Measurements from ENCODE around the gene CARS1. TPM values are rescaled to one million over a fixed set of nuclear protein-coding genes. Genes with fewer than 3 reads are reported as not detected.
A peak's percentile ranks its signal among the peaks of the same experiment; 100 is the strongest.

The CARS1 gene
- total RNA-seq (58.0 TPM), polyA plus RNA-seq (10 to 100 TPM; 39.6 to 49.3 (median 42.5) TPM)

- peaks cover 0 to 44% (median 29%) of the 10 kb centered on the region in 4 donors for H3K4me1 Mint-ChIP-seq
- H3K9me3 ChIP-seq (ENCODE audit: control insufficient read depth in 2 of 2, low read length in 2 of 2), result no peaks in the 10 kb centered on the region
- ATAC-seq (ENCODE audit: low read depth in 2 of 2) (peak; percentile 96 to 98), DNase-seq (peak; percentile 89 to 95 (median 94))
- peaks cover 11% of the 10 kb centered on the region for H3K36me3 ChIP-seq (ENCODE audit: control insufficient read depth, insufficient read depth, low read length)
- peak within 1 kb of the TSS; percentile 71 to 94 (median 91) for H3K27ac Mint-ChIP-seq
- H3K27ac ChIP-seq (ENCODE audit: insufficient read depth, low read length, poor library complexity, severe bottlenecking), result peak within 1 kb of the TSS; percentile 85
- H3K27me3 ChIP-seq (ENCODE audit: control insufficient read depth, insufficient read depth, low read length), result no peaks in the 10 kb centered on the region
- H3K36me3 Mint-ChIP-seq, result peaks cover 12% of the 10 kb centered on the region
- peaks cover 4% of the 10 kb centered on the region for H3K27me3 Mint-ChIP-seq
- peak within 1 kb of the TSS; percentile 88 to 93 (median 90) for H3K4me3 Mint-ChIP-seq
- H3K9me3 Mint-ChIP-seq, result no peaks in the 10 kb centered on the region
- H3K4me3 ChIP-seq (ENCODE audit: low read depth, low read length), result peak within 1 kb of the TSS; percentile 80
- peaks cover 22% of the 10 kb centered on the region for H3K4me1 ChIP-seq (ENCODE audit: control insufficient read depth, insufficient read depth, low read length, poor library complexity, severe bottlenecking)
Measured at GRCh38 chr11:3057069-3057963, at the start of gene CARS1. TSS of gene CARS1 (minus strand) at chr11:3057423. CDS start at chr11:3057367, 56 bp downstream.

GRCh38 chr11:3105791-3106735 lies 48.8 kb upstream of the CARS1 start:
- Histone ChIP-seq H3K4me3 (ENCODE audit: low read depth, low read length) (no peak overlapping the region), H3K4me1 (ENCODE audit: control insufficient read depth, insufficient read depth, low read length, poor library complexity, severe bottlenecking) (no peaks in the 10 kb centered on the region), H3K9me3 (ENCODE audit: control insufficient read depth in 2 of 2, low read length in 2 of 2) (no peaks in the 10 kb centered on the region), H3K27me3 (ENCODE audit: control insufficient read depth, insufficient read depth, low read length) (no peaks in the 10 kb centered on the region), H3K27ac (ENCODE audit: insufficient read depth, low read length, poor library complexity, severe bottlenecking) (no peak overlapping the region), H3K36me3 (ENCODE audit: control insufficient read depth, insufficient read depth, low read length) (no peaks in the 10 kb centered on the region)
- H3K9me3 Mint-ChIP-seq, result no peaks in the 10 kb centered on the region
- H3K27ac Mint-ChIP-seq, result no peak overlapping the region
- H3K27me3 Mint-ChIP-seq, result peaks cover 5% of the 10 kb centered on the region
- no peak for ATAC-seq (ENCODE audit: low read depth in 2 of 2)
- H3K4me3 Mint-ChIP-seq, result no peak overlapping the region
- peaks cover 0 to 4% (median 0%) of the 10 kb centered on the region in 4 donors for H3K4me1 Mint-ChIP-seq
- DNase-seq, result no peak
- H3K36me3 Mint-ChIP-seq, result no peaks in the 10 kb centered on the region

GRCh38 chr11:3104961-3105790 lies 48.0 kb upstream of the CARS1 start:
- H3K27me3 Mint-ChIP-seq, result peaks cover 5% of the 10 kb centered on the region
- Histone ChIP-seq H3K27me3 (ENCODE audit: control insufficient read depth, insufficient read depth, low read length) (no peaks in the 10 kb centered on the region), H3K27ac (ENCODE audit: insufficient read depth, low read length, poor library complexity, severe bottlenecking) (no peak overlapping the region), H3K9me3 (ENCODE audit: control insufficient read depth in 2 of 2, low read length in 2 of 2) (no peaks in the 10 kb centered on the region), H3K36me3 (ENCODE audit: control insufficient read depth, insufficient read depth, low read length) (no peaks in the 10 kb centered on the region), H3K4me3 (ENCODE audit: low read depth, low read length) (no peak overlapping the region), H3K4me1 (ENCODE audit: control insufficient read depth, insufficient read depth, low read length, poor library complexity, severe bottlenecking) (no peaks in the 10 kb centered on the region)
- no peaks in the 10 kb centered on the region for H3K36me3 Mint-ChIP-seq
- no peak for ATAC-seq (ENCODE audit: low read depth in 2 of 2)
- H3K4me1 Mint-ChIP-seq, result peaks cover 0 to 6% (median 0%) of the 10 kb centered on the region in 4 donors
- DNase-seq, result no peak
- no peak overlapping the region for H3K27ac Mint-ChIP-seq
- H3K9me3 Mint-ChIP-seq, result no peaks in the 10 kb centered on the region
- no peak overlapping the region for H3K4me3 Mint-ChIP-seq

GRCh38 chr11:3104051-3104714 lies 47.0 kb upstream of the CARS1 start:
- H3K9me3 ChIP-seq (ENCODE audit: control insufficient read depth in 2 of 2, low read length in 2 of 2), result no peaks in the 10 kb centered on the region
- DNase-seq (no peak), ATAC-seq (ENCODE audit: low read depth in 2 of 2) (no peak)
- no peaks in the 10 kb centered on the region for H3K9me3 Mint-ChIP-seq
- no peak overlapping the region for H3K4me3 ChIP-seq (ENCODE audit: low read depth, low read length)
- H3K4me1 Mint-ChIP-seq, result peaks cover 0 to 16% (median 1%) of the 10 kb centered on the region in 4 donors
- H3K4me3 Mint-ChIP-seq, result no peak overlapping the region
- H3K36me3 ChIP-seq (ENCODE audit: control insufficient read depth, insufficient read depth, low read length), result no peaks in the 10 kb centered on the region
- H3K27ac Mint-ChIP-seq, result no peak overlapping the region
- no peaks in the 10 kb centered on the region for H3K4me1 ChIP-seq (ENCODE audit: control insufficient read depth, insufficient read depth, low read length, poor library complexity, severe bottlenecking)
- H3K36me3 Mint-ChIP-seq, result no peaks in the 10 kb centered on the region
- H3K27me3 Mint-ChIP-seq, result peaks cover 1% of the 10 kb centered on the region
- H3K27ac ChIP-seq (ENCODE audit: insufficient read depth, low read length, poor library complexity, severe bottlenecking), result no peak overlapping the region
- H3K27me3 ChIP-seq (ENCODE audit: control insufficient read depth, insufficient read depth, low read length), result no peaks in the 10 kb centered on the region

GRCh38 chr11:3103076-3103475 lies 45.9 kb upstream of the CARS1 start:
- Histone ChIP-seq H3K36me3 (ENCODE audit: control insufficient read depth, insufficient read depth, low read length) (no peaks in the 10 kb centered on the region), H3K27ac (ENCODE audit: insufficient read depth, low read length, poor library complexity, severe bottlenecking) (no peak overlapping the region), H3K27me3 (ENCODE audit: control insufficient read depth, insufficient read depth, low read length) (no peaks in the 10 kb centered on the region), H3K9me3 (ENCODE audit: control insufficient read depth in 2 of 2, low read length in 2 of 2) (no peaks in the 10 kb centered on the region), H3K4me3 (ENCODE audit: low read depth, low read length) (no peak overlapping the region), H3K4me1 (ENCODE audit: control insufficient read depth, insufficient read depth, low read length, poor library complexity, severe bottlenecking) (no peaks in the 10 kb centered on the region)
- Mint-ChIP-seq H3K9me3 (no peaks in the 10 kb centered on the region), H3K4me3 (no peak overlapping the region), H3K27ac (no peak overlapping the region), H3K36me3 (no peaks in the 10 kb centered on the region), H3K4me1 (peaks cover 0 to 21% (median 4%) of the 10 kb centered on the region in 4 donors), H3K27me3 (no peaks in the 10 kb centered on the region)
- DNase-seq, result no peak
- ATAC-seq (ENCODE audit: low read depth in 2 of 2), result no peak

- ATAC-seq (ENCODE audit: low read depth in 2 of 2) (no peak), DNase-seq (no peak)
- Mint-ChIP-seq H3K36me3 (no peaks in the 10 kb centered on the region), H3K27me3 (peaks cover under 1% of the 10 kb centered on the region), H3K27ac (no peak overlapping the region), H3K4me3 (no peak overlapping the region), H3K4me1 (peaks cover 0 to 21% (median 5%) of the 10 kb centered on the region in 4 donors), H3K9me3 (no peaks in the 10 kb centered on the region)
- H3K9me3 ChIP-seq (ENCODE audit: control insufficient read depth in 2 of 2, low read length in 2 of 2), result no peaks in the 10 kb centered on the region
- H3K27me3 ChIP-seq (ENCODE audit: control insufficient read depth, insufficient read depth, low read length), result no peaks in the 10 kb centered on the region
- H3K4me3 ChIP-seq (ENCODE audit: low read depth, low read length), result no peak overlapping the region
- no peak overlapping the region for H3K27ac ChIP-seq (ENCODE audit: insufficient read depth, low read length, poor library complexity, severe bottlenecking)
- no peaks in the 10 kb centered on the region for H3K4me1 ChIP-seq (ENCODE audit: control insufficient read depth, insufficient read depth, low read length, poor library complexity, severe bottlenecking)
- H3K36me3 ChIP-seq (ENCODE audit: control insufficient read depth, insufficient read depth, low read length), result no peaks in the 10 kb centered on the region
Measured at GRCh38 chr11:3102641-3102921, 45.4 kb upstream of the CARS1 start.
